ENCODE measurements around the gene SCP2.
"Not testable (repeated sequence)": the region's sequence is repeated elsewhere in the genome, so short reads cannot be mapped to it uniquely, and the experiment has no call there.

SCP2 gene

DNA sequence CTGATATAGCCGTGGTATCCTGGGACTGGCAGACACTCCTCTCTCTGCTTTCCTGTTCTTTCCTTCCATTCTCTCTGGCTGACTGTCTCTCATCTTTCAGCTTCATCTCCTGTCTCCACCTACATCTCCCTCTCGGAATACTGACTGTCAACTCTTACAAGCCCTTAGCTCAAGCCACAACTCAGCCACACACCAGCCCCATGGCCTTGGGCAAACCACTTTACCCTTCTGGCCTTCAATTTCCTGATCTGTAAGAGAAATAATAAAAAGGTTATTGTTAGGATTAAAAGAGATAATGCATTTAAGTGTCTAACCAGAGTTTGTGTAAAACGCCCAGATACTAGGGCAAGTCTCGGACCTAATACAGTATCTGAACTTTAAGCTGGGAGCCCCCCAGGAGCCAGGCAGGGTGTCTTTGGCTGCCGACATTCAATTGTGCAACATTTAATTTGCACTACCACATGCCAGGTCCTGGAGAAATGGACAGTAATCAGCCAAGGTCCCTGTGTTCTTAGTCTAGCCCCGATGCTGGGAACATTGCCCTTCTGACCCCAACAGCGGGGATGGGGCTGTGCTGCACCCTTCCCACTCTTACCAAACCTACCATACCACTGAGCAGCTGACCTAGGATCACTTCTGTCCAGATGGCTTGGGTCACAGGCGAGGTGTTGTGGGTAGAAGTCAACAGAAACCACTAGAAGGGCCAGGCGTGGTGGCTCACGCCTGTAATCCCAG is 10.7 kb upstream of the SCP2 start:
- DNase-seq (ENCODE audit: low spot score): no peak

DNA sequence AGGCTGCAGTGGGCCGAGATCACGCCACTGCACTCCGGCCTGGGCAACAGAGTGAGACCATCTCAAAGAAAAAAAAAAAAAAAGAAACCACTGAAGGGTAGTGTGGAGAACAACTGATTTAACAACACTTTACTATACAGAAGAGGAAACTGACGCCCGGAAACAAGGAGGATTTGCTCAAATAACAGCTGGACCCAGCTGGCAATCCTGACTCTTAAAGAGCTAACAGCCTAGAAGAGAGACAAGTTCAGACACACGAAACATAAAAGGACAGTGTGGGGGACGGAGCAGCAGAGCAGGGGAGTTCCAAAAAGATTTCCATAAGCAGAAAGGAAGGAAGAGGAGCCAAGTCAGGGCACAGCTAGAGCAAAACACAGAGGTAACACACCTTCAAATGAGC is 9.9 kb upstream of the SCP2 start:
- no peak for DNase-seq (ENCODE audit: low spot score)

DNA sequence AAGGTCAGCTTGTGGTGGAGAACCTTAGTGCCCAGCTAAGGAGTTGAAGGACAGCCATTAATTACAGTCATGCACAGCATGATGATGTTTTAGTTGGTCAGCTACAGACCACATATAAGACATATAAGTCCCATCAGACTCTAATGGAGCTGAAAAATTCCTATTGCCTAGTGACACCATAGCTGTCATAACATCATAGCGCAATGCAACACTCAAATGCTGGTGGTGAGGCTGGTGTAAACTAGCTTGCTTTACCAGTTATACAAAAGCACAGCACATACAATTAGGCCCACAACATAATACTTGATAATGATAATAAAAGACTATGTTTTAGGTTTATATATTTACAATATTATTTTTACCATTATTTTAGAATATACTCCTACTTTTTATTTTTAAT is 9.5 kb upstream of the SCP2 start:
- no peak for DNase-seq (ENCODE audit: low spot score)

DNA sequence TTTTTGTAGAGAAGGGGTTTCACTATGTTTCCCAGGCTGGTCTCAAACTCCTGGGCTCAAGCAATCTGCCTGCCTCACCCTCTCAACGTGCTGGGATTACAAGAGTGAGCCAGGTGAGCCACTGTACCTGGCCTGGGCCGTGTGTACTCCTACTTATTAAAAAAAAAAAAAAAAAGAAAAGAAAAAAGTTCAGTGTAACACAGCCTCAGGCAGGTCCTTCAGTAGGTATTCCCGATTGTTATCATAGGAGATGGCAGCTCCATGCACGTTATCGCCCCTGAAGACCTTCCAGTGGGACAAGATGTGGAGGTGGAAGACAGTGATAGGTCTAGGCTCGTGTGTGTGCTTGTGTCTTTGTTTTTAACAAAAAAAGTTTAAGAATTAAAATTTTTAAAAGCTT is 8.9 kb upstream of the SCP2 start:
- no peak for DNase-seq (ENCODE audit: low spot score)

DNA sequence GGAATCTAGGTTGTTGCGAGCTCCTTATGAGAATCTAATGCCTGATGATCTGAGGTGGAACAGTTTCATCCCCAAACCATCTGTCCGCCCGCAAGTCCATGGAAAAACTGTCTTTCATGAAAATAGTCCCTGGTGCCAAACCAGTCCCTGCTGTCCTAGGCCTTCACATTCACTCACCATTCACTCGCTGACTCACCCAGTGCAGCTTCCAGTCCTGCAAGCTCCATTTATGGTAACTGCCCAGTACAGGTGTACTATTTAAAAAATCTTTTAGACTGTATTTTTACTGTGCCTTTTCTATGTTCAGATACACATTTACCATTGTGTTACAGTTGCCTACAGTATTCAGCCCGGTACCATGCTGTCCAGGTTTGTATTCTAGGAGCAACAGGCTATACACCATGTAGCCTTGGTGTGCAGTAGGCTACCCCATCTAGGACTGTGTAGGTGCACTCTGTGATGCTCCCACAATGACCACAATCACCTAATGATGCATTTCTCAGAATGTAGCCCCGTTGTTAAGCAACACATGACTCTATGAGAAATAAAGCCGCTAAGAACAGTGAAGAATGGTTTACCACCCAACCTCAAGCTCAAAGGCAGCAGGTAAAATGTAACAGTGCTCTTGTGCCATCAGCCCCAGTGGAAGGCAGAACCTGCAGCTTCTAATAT is 7.9 kb upstream of the SCP2 start:
- DNase-seq (ENCODE audit: low spot score): no peak

DNA sequence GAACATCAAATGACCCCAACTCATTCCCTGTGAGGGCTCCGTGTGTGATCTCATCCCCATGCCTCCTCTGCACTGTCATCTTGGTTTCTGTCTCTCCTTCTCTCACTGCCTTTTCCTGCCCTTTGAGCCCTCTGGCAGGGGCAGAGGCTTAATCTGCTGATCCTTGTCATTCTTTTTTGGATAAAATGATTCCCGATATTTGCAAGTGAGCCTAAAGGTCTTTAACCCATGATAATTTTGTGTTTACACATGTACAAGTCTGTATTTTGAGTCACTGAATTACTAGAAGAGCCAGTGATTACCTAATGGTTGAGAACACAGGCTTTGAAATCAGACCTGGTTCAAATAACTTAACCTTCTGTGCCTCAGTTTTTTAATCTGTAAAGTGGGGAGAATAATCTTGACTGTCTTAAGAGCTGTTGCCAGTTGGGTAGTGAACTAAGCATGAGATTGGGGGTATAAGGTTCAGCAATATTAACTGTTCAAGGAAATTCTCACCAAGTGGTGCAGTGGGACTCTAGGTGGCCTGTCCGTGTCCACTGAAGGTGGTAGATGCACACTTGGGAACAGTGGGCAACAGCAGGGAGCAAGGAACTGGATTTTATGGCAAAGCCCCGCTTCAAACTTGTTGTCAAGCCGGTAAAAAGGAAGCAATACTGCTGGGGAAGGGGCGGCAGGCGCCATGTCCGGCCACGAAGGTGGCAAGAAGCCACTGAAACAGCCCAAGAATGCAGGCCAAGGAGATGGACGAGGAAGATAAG is 7.2 kb upstream of the SCP2 start:
- DNase-seq (ENCODE audit: low spot score): no peak

DNA sequence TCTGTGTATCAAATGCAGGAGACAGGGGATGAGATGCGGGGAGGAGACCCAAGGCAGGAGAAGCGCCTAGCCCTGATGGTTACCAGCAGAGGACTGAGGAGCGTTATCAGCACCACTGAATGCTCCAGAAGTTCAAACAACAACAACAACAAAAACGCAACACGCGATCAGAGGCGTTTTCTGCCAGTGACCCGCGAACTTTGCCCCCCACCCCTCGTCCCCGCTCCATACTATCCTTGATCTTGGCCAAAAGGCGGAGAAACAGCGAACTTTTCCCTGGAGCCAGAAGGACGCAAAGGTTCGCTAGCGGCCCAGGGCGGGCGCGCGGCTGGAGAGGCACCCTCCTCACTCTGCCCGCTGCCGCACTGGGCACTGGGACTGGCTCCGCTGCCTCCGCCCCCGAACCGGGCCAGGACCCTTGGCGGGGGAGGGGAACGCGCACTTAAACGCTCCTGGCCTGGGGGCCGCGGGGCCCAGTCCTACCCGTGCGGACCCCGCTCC is 6.2 kb upstream of the SCP2 start:
- DNase-seq (ENCODE audit: low spot score): no peak

DNA sequence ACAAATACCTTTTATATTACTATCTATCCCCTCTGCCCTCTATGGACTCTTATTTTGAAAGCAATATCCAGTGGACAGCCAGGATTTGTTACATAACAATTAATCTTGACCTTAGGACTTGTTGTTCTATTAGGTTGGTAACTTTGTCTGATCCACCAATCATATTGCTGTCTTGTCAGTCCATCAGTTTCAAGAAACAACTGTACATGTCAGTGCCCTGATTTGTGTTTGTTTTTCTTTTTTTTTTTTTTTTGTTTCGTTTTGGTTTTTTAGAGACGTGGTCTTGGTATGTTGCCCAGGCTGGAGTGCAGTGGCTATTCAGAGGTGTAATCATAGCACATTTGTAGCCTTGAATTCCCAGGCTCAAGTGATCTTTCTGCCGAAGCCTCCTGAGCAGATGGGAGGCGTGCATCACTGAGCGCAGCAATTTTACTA is 1.5 kb upstream of the SCP2 start:
- no peak for DNase-seq (ENCODE audit: low spot score)

DNA sequence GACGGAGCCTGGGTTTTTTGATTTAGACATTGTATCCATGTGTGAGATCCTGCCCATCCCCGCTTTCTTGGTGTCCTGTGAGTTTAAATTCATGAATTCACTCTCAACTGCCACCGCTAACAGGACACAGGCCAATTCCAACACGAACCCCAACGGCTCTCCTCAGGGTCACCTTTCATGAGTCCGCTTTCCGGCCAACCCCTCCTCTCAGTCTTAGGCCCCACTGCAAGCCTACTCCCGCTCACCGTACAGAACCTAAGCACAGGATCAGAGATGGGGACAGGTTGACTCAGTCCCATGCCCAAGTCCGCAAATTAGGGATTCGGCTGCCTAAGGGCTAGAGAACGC is 238 bp upstream of the SCP2 start:
- no peak for DNase-seq (ENCODE audit: low spot score)

DNA sequence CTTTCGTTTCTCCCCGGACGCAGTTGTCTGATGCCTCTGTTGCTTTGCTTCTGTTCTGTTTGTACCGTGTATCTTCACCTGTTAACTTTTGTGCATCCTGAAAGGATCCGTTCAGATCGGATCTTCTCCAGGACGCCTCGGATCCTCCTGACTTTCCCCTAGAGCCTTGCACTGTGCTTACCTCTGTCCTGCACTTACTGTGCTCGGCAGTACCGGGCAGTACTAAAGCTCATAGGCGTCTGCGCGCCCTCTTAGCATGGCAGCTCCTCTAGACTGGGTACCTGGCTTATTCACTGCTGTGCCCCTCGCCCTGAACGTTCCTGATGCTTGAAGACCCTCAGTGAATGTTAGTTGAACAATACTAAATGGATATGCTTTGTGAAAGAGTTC is 934 bp downstream of the SCP2 start:
- DNase-seq (ENCODE audit: low spot score): no peak

DNA sequence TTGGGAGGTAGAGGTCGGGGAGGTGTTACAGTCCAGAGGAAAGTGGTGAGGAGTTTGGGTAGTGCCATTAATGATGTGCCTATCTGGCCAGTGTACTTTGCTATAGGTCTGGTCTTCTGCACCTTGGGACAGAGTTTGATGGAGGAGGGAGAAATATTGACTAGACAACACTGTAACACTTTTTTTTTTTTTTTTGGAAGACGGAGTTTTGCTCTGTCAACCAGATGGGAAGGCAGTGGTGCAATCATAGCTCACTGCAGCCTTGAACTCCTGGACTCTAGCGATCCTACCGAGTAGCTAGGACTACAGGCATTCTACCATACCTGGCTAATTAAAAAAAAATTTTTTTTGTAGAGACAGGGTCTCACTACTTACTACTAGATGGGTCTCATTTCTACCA is 1.9 kb downstream of the SCP2 start:
- no peak for DNase-seq (ENCODE audit: low spot score)

DNA sequence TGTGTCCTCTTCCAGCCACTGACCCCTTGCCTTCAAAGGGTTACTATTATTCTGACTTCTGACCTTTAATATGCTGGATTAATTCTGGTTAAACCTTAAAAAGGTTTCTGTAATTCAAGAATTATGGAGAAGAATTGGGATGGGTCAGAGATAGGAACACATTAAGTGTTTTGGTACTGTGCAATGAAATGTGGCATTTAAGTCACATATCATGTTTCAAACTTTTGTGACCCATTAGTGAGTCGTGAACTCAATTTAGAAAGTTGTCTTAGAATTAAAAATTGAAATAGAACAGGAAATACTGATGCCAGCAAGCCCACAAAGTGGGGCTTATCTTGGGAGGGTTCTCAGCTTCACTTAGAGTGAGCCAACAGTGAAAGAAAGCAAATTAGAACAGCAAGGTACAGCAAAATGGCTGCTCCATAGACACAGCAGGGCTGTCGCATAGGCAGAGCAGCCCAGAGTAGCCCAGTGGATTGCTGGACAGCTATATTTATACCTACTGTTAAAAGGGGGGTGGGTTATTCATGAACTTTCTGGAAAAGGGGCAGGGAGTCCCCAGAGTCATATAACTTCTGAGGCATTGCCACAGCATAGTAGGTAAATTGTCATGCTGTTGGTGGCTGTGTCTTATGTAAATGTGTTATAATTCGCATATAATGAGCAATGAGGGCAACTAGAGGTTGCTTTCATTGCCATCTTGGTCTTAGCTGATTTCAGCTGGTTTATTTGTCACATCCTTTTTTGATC is 10.5 kb downstream of the SCP2 start:
- DNase-seq (ENCODE audit: low spot score): no peak

DNA sequence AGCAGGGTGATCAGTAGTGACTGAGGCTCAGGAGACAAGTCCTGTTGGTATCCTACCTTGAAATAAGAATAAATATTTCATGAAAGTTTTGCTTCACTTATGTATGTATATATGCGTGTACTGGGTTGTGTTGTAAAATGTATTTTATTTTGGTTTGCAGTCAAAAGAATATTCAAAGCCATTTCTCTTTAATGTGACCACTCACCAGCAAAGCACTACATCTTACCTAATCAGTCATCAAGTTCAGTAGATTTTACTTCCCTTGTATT is 11.0 kb downstream of the SCP2 start:
- DNase-seq (ENCODE audit: low spot score): no peak

DNA sequence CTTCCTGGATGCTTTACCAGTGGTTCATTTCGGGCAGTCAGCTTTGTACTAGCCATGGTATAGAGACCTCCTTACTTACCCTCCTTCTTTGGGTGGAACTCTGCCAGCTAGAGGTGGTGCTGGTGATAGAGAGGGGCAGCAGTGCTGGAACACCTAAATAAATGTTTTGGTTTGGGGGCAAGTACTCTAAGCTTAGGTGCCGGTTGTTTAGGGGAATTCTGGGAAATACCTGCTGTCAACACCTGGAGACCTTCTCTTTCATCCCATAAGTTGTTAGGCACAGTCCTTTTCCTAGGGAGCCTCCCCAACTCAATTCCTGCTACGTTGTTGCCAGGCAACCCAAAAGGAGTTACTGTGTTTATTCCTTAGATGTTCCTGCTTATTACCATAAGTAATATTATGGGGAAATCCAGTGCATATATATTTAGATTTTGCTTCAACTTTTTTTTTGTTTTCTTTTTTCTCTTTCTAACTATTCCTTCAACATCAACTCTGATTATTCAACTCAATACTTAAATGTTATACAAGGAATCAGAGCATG is 16.9 kb downstream of the SCP2 start:
- DNase-seq (ENCODE audit: low spot score): no peak

DNA sequence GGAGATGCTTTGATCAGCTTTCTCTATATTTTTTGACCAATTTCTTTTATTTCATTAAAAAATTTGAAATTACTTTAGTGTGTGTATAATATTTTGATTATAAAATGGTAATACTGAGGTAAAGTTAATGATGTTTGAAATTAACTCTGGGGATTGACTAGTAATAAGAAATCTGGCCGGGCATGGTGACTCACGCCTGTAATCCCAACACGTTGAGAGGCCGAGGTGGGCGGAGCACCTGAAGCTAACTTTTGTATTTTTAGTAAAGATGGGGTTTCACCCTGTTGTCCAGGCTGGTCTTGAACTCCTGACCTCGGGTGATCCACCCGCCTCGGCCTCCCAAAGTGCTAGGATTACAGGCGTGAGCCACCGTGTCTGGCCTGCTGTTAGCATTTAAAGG is 17.5 kb downstream of the SCP2 start:
- no peak for DNase-seq (ENCODE audit: low spot score)

DNA sequence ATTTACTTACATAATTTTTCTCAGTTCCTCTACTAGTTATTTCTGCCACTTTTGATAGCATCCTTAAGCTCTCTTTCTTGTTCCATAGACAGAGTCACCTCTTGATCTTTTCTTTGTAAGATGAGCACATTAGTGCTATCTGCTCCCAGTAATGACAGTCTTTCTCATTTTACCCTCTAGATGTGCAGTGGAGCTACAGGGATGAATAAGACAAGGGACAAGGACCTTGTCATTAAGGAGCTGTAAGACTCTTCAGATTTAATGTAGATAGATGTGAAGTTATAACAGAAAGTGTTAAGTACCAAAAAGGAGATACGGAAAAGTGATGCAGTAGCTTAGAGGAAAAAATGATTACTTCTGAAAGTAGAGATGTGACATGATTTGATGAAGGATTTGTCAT is 20.4 kb downstream of the SCP2 start:
- no peak for DNase-seq (ENCODE audit: low spot score)

DNA sequence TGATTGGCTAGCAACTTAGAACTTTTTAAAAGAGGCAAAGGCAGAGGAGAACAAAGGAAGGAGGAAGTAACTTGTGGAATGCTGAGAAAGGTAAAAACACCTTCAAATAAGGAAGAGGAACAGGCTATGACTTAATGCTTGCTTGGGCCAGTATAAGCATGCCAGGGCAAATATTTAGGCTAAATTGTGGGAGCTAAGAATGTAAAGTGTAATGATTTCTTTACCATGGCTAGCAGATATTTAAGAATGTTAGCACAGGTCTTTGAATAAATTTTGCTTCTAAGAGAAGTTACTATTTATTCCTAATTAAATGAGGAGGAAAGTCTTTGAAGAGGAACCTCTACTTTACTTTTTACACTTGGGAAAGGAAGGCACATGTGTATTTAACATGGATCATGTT is 22.5 kb downstream of the SCP2 start:
- DNase-seq (ENCODE audit: low spot score): not testable (repeated sequence)

DNA sequence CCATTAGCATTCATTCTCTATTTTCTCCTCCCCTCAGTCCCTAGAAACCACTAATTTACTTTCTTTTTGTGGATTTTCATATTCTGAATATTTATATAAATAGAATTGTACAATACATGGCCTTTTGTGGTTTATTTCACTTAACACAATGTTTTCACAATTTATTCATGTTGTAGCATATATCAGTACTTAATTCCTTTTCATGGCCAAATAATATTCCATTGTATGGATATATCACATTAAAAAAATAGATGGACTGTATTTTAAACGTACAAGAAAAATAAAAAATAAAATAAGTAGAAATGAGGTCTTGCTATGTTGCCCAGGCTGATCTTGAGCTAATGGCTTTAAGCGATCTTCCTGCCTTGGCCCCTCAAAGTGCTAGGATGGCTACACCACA is 25.0 kb downstream of the SCP2 start:
- DNase-seq (ENCODE audit: low spot score): no peak

DNA sequence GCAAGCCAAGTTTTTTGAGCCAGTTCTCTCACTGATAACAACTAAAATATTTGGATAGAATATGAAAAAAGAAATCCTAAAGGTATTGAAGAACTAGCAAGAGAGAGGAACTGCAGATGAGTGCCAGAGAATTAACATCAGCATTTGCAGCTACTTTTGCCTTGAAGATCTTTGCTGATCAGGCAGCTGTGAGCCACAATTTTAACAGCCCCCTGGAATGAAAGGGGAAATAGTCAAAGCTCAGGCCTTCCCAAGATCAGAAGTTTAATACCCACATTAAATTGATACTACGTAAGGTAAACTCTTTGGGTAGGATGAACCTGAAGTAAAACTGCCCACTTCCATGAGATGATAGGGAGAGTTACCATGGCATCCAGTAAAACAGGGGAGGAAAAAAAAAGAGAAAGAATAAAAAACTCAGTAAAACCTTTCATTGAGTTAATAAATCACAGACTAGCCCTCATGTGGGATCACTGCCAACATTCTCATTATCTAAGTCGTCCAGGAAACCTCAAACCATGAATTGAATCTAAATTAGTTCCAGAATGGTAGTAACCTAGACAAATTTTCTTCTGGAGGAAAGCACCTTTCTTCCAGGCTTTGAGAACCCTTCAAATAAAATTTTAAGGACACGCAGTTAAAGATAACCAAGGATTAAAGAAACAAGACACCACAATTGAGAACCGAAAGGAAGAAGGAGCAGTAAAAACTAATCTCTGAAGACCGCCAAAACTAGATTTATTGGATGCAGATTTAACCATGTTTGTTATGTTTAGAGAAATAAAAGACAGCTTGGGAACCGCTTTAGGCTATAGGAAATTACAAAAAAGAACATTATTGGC is 28.3 kb downstream of the SCP2 start:
- DNase-seq (ENCODE audit: low spot score): no peak

DNA sequence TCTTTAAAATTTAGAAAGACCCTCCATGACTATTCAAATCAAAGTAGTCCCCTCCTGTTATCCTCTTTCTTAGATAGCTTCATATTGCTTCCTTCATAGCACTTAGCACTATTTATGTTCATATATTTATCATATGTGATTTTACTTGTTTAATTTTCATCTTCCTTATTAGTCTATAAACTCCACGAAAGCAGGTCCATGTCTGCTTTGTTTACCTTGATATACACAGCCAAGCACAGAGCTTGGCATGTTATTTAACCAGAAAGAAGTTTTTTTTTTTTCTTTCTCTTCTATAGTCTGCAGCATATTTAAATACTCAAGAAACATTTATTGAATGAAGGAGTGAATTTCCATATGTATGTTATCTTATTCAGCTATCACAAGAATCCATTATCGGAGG is 36.0 kb downstream of the SCP2 start:
- DNase-seq (ENCODE audit: low spot score): no peak

DNA sequence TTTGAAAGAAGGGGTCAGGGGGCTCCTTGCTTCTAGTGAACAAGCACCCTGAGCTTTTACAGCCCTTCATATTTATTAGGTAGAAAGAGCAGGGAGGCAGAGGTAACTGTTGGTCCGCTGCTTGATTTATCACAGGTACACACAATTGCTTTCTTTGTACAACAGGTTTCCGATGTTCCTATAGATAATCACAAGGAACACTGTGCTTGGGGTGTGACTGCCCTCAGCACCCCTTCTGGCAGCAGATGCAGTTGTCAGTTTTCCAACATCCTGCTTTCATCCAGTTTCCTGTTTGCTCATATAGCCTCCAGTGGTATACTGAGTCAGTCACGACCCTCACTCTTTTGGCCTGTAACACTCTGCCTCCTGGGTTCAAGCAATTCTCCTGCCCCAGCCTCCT is 40.6 kb downstream of the SCP2 start:
- DNase-seq (ENCODE audit: low spot score): no peak

DNA sequence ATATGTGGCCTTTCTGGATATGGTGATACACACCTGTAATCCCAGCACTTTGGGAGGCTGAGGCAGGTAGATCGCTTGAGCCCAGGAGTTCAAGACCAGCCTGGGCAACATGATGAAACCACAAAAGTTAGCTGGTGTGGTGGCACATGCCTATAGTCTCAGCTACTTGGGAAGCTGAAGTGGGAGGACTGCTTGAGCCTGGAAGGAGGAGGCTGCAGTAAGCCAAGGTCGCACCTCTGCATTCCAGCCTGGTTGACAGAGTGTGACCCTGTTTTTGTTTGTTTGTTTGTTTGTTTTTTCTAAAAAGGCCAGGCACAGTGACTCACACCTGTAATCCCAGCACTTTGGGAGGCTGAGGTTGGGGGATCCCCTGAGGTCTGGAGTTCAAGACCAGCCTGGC is 42.2 kb downstream of the SCP2 start:
- DNase-seq (ENCODE audit: low spot score): not testable (repeated sequence)

Measured in kidney capillary endothelial cell (primary cell).